Fibroblast of lung (primary cell): ENCODE results near the gene HVCN1. TPM values are rescaled to one million over a fixed set of nuclear protein-coding genes. Genes with fewer than 3 reads are reported as not detected.

ENCODE experiments used
- DNase-seq, 2 donors: peaks; one replicate each; pipeline versions ENCODE4 v3.0.0 to v3.0.0-alpha.2; 2010; ENCODE audit warnings: low read depth in 2 of 2
- H2AFZ ChIP-seq: 2 replicates; pipeline ENCODE4 v1.5.1; 2012; ENCODE audit warnings: low read length, control low read depth, inconsistent platforms
- H3K27ac ChIP-seq: 2 replicates; pipeline ENCODE4 v1.5.1; 2011; ENCODE audit warnings: low read length, control low read depth; ENCODE audit not compliant: insufficient read depth
- H3K27me3 ChIP-seq: 2 replicates; pipeline ENCODE4 v1.5.1; 2011; ENCODE audit warnings: mild to moderate bottlenecking, low read length; ENCODE audit not compliant: control insufficient read depth, insufficient read depth
- H3K36me3 ChIP-seq: 2 replicates; pipeline ENCODE4 v1.5.1; 2011; ENCODE audit warnings: low read length; ENCODE audit not compliant: control insufficient read depth, insufficient read depth
- H3K4me1 ChIP-seq: 2 replicates; pipeline ENCODE4 v1.5.1; 2011; ENCODE audit warnings: low read length; ENCODE audit not compliant: control insufficient read depth, insufficient read depth; ENCODE audit errors: extremely low read depth
- H3K4me2 ChIP-seq: 2 replicates; pipeline ENCODE4 v1.5.1; 2011; ENCODE audit warnings: low read length, control low read depth; ENCODE audit not compliant: insufficient read depth; ENCODE audit errors: extremely low read depth
- H3K4me3 ChIP-seq, 4 experiments: fragments of 200-600 bp in 1 of 4; sonication (generic) in 1 of 4; replicated peaks in 1 of 4; 2 replicates each; pipeline ENCODE4 v1.5.1; 2011 to 2016; ENCODE audit warnings: low read length in 4 of 4, low read depth in 3 of 4, mild to moderate bottlenecking in 3 of 4, control low read depth in 2 of 4, inconsistent platforms in 1 of 4, mixed read lengths in 1 of 4; ENCODE audit not compliant: insufficient read depth in 1 of 4; ENCODE audit errors: control extremely low read depth in 1 of 4
- H3K79me2 ChIP-seq: 2 replicates; pipeline ENCODE4 v1.5.1; 2012; ENCODE audit warnings: mild to moderate bottlenecking, low read length, inconsistent platforms; ENCODE audit not compliant: control insufficient read depth, insufficient read depth
- H3K9ac ChIP-seq: 2 replicates; pipeline ENCODE4 v1.5.1; 2011; ENCODE audit warnings: mild to moderate bottlenecking, low read length, control low read depth; ENCODE audit not compliant: insufficient read depth
- H3K9me3 ChIP-seq: 2 replicates; pipeline ENCODE4 v1.5.1; 2012; ENCODE audit warnings: low read depth, low read length; ENCODE audit not compliant: control insufficient read depth, insufficient read depth
- H4K20me1 ChIP-seq: 2 replicates; pipeline ENCODE4 v1.5.1; 2011; ENCODE audit warnings: low read length; ENCODE audit not compliant: control insufficient read depth, insufficient read depth; ENCODE audit errors: extremely low read depth
- CTCF ChIP-seq, 2 donors: IDR thresholded peaks in 1 of 2; conservative IDR thresholded peaks in 1 of 2; 1 replicate in 1 of 2; 2 replicates in 1 of 2; pipeline ENCODE4 v1.5.1; 2011 to 2012; ENCODE audit warnings: low read length in 2 of 2, control low read depth in 1 of 2, inconsistent platforms in 1 of 2, low read depth in 1 of 2, mild to moderate bottlenecking in 1 of 2
- EZH2 ChIP-seq: IDR thresholded peaks from 2 replicates; pipeline ENCODE4 v1.5.1; 2012; ENCODE audit warnings: low read length, control low read depth, mild to moderate bottlenecking; ENCODE audit errors: missing control alignments
- polyA plus RNA-seq, 2 donors: library from polyadenylated mRNA; depleted of rRNA in 1 of 2; stranded (reverse) in 1 of 2; unstranded in 1 of 2; fragments of >200 nt; gene quantifications; 2 replicates each; pipeline ENCODE4 v1.2.1, GENCODE V29; 2011 to 2012; ENCODE audit warnings: missing spikeins in 1 of 2
- total RNA-seq: library from RNA; depleted of rRNA; stranded (reverse); fragments of >200 nt; gene quantifications from 2 replicates; pipeline ENCODE4 v1.2.1, GENCODE V29; 2014

Gene HVCN1
- total and polyA plus RNA-seq, 2 donors (not counting 1 experiment from before 2014, with no cell fraction given) = 3.6 to 7.4 TPM

- no peak for DNase-seq
- Histone ChIP-seq H3K79me2 (no peaks in the 10 kb centered on the region), H4K20me1 (no peaks in the 10 kb centered on the region), H2AFZ (no peak overlapping the region), H3K4me2 (no peak overlapping the region), H3K27me3 (no peaks in the 10 kb centered on the region), H3K9me3 (no peaks in the 10 kb centered on the region), H3K36me3 (no peaks in the 10 kb centered on the region), H3K4me3 (no peak overlapping the region), H3K4me1 (no peaks in the 10 kb centered on the region), H3K9ac (no peak overlapping the region), H3K27ac (no peak overlapping the region)
- TF ChIP-seq EZH2 = no peak
Observed at GRCh38 chr12:110627500-110628195, 61.3 kb downstream of the HVCN1 start.

GRCh38 chr12:110622582-110622981 is 66.3 kb downstream of the HVCN1 start:
- Histone ChIP-seq H4K20me1 (no peaks in the 10 kb centered on the region), H3K4me2 (no peak overlapping the region), H3K4me3 (no peak overlapping the region), H3K4me1 (no peaks in the 10 kb centered on the region), H3K27me3 (no peaks in the 10 kb centered on the region), H3K9ac (no peak overlapping the region), H3K27ac (no peak overlapping the region), H2AFZ (no peak overlapping the region), H3K36me3 (no peaks in the 10 kb centered on the region), H3K9me3 (no peaks in the 10 kb centered on the region), H3K79me2 (no peaks in the 10 kb centered on the region)
- DNase-seq = peak in 1 of 2 donors; percentile 21
- TF ChIP-seq CTCF (conservative IDR thresholded peaks at IDR 0.05 in 1 of 2, IDR thresholded peaks at IDR 0.05 in 1 of 2; ENCODE audit: low read depth in 1 of 2, low read length in 2 of 2) (no peak), EZH2 (no peak)

GRCh38 chr12:110619534-110619953 is 69.4 kb downstream of the HVCN1 start:
- H3K4me3 ChIP-seq = no peak overlapping the region
- H3K4me1 ChIP-seq = no peaks in the 10 kb centered on the region
- no peak overlapping the region for H3K4me2 ChIP-seq
- no peak for DNase-seq
- H2AFZ ChIP-seq = no peak overlapping the region
- TF ChIP-seq CTCF (conservative IDR thresholded peaks at IDR 0.05 in 1 of 2, IDR thresholded peaks at IDR 0.05 in 1 of 2; ENCODE audit: low read depth in 1 of 2, low read length in 2 of 2) (no peak), EZH2 (no peak)
- no peaks in the 10 kb centered on the region for H3K27me3 ChIP-seq
- H3K9me3 ChIP-seq = no peaks in the 10 kb centered on the region
- no peak overlapping the region for H3K27ac ChIP-seq
- H3K9ac ChIP-seq = no peak overlapping the region
- H3K36me3 ChIP-seq = no peaks in the 10 kb centered on the region
- H3K79me2 ChIP-seq = no peaks in the 10 kb centered on the region
- no peaks in the 10 kb centered on the region for H4K20me1 ChIP-seq
